Vagina (tissue), 2 donors: ENCODE data around the gene HRG.

Experiments
- CTCF ChIP-seq, 3 experiments: fragments of 450-650 bp in 2 of 3; fragments of 200-600 bp in 1 of 3; sonication (generic) in 1 of 3; IDR thresholded peaks; one replicate each; pipeline ENCODE4 v1.5.1; 2017 to 2019; ENCODE audit warnings: antibody characterized with exemption in 3 of 3, mild to moderate bottlenecking in 2 of 3, moderate library complexity in 2 of 3
- POLR2A ChIP-seq, 2 donors: fragments of 450-650 bp; IDR thresholded peaks; one replicate each; pipeline ENCODE4 v1.6.1; 2017; ENCODE audit warnings: antibody characterized with exemption in 2 of 2, mild to moderate bottlenecking in 2 of 2, moderate library complexity in 2 of 2
- POLR2AphosphoS5 ChIP-seq, 2 donors: sonication (generic); formaldehyde crosslinking; IDR thresholded peaks; one replicate each; pipeline ENCODE4 v1.9.0; 2017; ENCODE audit warnings: antibody characterized with exemption in 2 of 2, mild to moderate bottlenecking in 2 of 2, low read depth in 1 of 2; ENCODE audit not compliant: insufficient read depth in 1 of 2

DNA sequence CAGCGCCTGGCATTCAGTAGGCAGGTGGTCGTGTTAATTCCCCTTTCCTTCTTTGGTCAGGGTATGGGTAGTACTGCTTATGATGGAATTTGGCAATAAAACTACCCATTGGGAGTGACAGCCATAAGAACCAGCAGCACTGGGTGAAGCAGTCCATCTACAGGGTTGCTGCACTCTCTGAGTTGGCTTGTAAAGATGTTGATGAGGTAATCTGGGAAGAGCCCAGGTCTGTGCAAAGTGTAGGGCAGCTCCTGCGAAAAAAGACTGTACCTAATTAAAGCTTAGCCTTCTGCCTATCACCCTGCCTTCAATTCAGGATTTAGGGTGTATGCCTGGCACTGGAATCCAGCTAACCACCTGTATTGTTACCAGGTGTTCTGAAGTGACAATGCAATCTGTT lies 30.3 kb upstream of the HRG start:
- TF ChIP-seq CTCF (IDR thresholded peaks at IDR 0.05) (no peak), POLR2A (IDR thresholded peaks at IDR 0.05) (no peak), POLR2AphosphoS5 (IDR thresholded peaks at IDR 0.05; ENCODE audit: insufficient read depth in 1 of 2, low read depth in 1 of 2) (no peak)
